HG03558 (cell line): Measurements from ENCODE around the gene PDP2.
A peak's percentile ranks its signal among the peaks of the same experiment; 100 is the strongest.

Experiments used
- ATAC-seq: cut with Tn5 transposase; IDR thresholded peaks from one replicate; pipeline ENCODE4 v1.9.1; 2021; ENCODE audit warnings: moderate number of reproducible peaks; ENCODE audit not compliant: unreplicated experiment; ENCODE audit errors: extremely low read depth

Gene PDP2

DNA sequence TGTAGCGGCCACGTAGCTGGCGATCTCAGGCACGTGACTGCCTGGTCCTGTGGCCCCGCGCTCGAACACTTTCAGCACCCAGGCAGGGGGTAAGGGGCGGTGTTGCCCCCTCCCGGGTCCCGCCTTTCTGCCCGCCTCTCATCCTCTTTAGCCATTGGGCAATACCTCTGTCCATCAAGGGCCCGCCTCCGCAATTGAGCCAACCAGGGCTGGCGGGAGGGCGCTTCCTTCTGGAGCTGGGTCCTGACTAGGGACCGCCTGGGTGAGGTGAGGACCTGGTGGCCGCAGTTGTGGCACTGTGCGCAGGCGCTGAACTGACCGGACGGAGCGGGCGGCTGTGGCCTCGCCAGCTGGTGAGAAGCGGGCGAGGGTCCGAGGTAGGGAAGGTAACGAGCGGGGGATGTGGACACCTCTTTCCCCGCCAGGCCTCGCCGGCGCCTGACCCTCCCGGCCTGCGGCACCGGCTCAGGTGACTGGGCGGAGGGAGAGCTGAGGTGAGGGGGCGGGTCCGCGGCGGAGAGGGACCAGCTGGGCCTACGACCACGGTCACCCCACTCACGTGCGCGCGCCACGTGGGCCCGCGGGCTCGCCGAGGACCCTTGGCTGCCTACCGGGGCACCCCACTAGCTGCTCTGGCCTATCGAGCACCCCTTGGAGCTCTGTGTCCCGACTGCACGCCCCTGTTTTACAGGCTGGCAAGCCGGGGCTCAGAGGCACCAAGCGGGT is at the start of gene PDP2:
Gene PDP2 (plus strand): TSS at position 228 of the 726 bp plus-strand sequence. CDS start 3,770 bp downstream, outside the sequence.
- ATAC-seq: peak; percentile 78

- no peak for ATAC-seq
These were observed 48.1 kb upstream of the PDP2 start for GRCh38 chr16:66832190-66832589.

- no peak for ATAC-seq
These were observed 47.5 kb upstream of the PDP2 start for GRCh38 chr16:66832661-66833305.

GRCh38 chr16:66834746-66835145 is 45.6 kb upstream of the PDP2 start:
- no peak for ATAC-seq

DNA sequence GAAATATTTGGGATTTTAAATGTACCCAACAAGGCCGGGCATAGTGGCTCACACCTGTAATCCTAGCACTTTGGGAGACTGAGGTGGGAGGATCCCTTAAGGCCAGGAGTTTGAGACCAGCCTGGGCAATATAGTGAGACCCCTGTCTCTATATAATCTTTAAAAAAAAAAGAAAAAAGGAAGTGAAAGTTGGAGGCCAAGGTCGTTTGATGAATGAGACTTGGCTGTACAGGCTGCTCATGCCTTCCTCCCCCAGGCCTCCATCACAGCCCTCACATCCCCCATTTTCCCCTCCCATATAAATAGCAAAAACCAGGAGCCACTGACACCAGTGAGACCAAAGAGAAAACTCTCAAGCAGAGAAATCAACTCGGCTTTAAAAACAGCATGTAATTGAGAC is 39.4 kb upstream of the PDP2 start:
- ATAC-seq: no peak

- ATAC-seq: no peak
These were observed 38.9 kb upstream of the PDP2 start for GRCh38 chr16:66841366-66841765.

DNA sequence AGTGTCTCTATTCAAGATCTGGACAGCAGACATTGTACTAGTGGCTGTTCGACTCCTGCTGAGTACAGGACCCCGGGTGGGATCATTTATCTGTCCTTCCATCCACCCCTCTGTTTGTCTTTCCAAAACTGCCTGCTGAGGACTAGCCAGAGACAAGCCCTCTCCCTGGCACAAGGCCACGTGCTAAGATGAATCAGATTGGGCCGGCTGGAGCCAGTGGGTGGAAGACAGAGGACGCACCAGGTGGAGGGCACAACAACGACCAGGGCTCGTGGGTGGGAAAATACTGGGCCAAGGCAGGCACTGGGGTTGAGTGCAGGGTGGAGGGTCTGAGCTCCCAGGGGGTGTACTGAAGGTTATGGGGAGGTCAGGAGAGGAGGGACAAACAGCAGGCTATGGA is 37.5 kb upstream of the PDP2 start:
- ATAC-seq: no peak

DNA sequence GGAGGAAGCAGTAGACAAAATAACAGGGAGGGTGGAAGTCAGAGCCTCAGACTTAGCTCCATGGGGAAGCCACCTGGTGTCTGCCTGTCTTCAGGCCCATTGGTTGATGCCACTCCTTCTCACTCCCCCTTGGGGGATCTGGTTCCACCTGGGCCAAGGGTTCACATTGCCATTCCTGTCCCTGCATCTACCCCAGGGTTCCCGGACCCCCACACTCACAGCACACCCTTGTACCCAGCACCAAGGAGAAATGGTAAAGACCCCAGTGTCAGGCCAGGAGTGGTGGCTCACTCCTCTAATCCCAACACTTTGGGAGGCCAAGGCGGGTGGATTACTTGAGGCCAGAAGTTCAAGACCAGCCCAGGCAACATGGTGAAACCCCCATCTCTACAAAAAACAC is 37.1 kb upstream of the PDP2 start:
- ATAC-seq: no peak

DNA sequence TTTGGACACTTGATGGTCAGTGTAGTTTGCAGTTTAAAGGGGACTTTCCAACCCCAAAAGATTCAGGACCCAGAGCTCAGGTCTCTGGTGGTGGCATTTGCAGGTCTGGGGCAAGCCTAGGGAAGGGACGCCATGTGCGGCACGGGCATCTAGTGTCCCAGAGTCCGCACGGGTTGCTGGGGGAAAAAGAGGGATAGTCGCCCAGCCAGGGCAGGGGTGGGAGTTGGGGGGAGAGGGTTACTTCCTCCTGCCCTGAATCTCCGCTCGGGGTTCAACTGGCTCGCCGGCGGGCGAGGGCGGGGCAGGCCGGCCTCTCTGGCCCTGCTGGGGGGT is 36.3 kb upstream of the PDP2 start:
- ATAC-seq: no peak

DNA sequence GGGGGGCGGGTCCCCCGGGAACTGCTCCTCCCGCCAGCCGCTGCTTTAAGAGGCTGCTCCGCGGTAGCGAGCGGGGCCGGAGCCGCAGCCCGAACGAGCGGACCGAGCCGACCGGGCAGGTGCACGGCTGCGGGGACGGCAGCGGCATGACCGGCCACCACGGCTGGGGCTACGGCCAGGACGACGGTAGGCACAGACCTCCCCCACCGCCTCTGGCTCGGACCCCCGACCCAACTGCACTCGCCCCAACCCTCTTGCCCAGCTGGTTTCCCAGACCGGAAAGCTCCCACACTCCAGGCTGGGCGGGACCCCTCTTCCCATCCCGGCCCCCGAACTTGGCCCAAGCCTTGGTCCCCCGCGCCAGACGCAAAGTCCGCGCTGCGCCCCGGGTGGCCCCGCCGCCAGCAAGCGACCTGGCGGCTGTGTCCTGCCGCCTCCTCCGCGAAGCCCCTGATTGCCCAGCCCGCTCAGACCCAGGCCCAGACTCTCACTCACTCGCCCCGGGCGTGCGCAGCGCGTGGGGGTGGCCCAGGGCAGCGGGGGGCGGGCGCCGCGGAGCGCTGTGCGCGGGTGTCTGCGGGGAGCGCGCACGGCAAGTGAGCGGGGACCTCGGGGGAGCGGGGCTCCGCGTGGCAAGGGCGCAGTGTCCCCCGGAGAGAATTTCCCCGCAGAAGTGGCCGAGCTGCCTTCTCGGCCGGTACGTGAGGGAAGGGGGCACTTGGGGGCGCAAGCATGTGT is 35.8 kb upstream of the PDP2 start, which contains the start of gene CA7:
Gene CA7 (plus strand): TSS at position 73 of the 738 bp plus-strand sequence. CDS start 74 bp downstream, at position 147.
- ATAC-seq: no peak

DNA sequence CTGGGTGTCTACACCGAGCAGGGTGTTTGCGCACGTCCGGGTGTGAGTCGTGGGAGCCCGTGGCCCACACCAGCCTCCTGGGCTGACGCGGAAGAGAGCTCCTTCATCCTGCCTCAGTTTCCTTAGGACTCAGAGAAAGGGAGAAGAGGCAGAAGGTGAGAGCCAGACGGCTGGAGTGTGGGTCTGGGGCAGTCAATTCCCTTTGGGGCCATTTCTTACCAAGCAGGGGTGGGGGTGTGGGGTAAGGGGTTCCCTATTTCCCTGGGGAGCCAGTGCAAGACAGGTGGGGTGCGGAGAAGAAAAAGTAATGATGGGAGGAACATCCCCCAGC is 35.3 kb upstream of the PDP2 start:
- ATAC-seq: no peak

GRCh38 chr16:66845791-66846221 is 34.5 kb upstream of the PDP2 start:
- ATAC-seq: no peak

GRCh38 chr16:66846266-66846665 is 34.0 kb upstream of the PDP2 start:
- ATAC-seq: no peak

DNA sequence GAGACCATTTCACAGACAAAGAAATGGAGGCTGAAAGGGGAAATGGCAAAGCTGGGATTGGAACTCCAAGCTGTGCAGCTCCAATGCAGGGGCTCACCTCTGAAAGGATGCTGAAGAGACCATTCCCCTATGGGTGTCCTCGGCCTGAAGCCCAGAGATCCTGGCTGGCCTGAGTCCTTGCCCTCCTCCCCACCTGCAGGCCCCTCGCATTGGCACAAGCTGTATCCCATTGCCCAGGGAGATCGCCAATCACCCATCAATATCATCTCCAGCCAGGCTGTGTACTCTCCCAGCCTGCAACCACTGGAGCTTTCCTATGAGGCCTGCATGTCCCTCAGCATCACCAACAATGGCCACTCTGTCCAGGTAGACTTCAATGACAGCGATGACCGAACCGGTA is 33.5 kb upstream of the PDP2 start:
- no peak for ATAC-seq

- ATAC-seq: no peak
These were observed 32.7 kb upstream of the PDP2 start for GRCh38 chr16:66847533-66848067.

DNA sequence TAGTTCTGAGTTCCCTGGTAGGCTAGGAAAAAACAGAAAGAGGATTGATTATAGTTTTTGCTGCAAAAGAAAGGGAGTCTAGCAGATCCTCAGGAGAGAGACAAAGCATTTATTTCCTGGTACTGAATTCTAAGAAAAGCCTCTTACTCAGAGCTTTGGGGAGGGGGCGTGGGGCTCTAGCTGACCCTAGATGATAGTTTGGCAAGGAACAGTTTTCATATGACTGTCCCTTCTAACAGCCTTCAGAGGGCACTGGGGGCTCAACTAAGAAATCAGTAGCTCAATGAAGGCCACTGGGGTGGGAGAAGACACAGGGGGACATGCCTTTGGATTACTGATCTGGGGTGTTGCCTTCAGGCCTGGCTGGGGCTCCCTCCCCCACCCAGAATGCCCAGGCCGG is 32.1 kb upstream of the PDP2 start:
- ATAC-seq: no peak

DNA sequence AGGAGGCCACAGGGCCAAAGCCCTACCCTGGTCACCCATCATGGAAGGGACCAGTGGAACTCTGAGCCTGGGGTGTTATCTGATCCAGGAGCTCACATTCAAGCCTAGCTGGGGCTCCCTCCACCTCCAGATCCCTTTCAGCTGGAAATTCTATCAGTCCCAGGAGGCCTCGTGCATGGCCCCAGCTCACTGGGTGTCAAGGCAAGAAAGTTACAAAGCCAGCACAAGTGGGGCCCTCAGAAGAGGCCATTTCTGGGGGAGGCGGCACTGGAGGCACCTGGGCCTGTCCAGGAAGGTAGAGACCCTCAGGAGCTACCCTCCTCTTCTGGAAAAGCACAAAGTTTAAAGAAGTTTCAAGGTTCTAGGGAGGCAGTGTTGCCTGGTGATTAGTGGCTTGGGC is 31.3 kb upstream of the PDP2 start:
- no peak for ATAC-seq

GRCh38 chr16:66849549-66849948 is 30.8 kb upstream of the PDP2 start:
- no peak for ATAC-seq

- no peak for ATAC-seq
These were observed 30.1 kb upstream of the PDP2 start for GRCh38 chr16:66850115-66850815.

DNA sequence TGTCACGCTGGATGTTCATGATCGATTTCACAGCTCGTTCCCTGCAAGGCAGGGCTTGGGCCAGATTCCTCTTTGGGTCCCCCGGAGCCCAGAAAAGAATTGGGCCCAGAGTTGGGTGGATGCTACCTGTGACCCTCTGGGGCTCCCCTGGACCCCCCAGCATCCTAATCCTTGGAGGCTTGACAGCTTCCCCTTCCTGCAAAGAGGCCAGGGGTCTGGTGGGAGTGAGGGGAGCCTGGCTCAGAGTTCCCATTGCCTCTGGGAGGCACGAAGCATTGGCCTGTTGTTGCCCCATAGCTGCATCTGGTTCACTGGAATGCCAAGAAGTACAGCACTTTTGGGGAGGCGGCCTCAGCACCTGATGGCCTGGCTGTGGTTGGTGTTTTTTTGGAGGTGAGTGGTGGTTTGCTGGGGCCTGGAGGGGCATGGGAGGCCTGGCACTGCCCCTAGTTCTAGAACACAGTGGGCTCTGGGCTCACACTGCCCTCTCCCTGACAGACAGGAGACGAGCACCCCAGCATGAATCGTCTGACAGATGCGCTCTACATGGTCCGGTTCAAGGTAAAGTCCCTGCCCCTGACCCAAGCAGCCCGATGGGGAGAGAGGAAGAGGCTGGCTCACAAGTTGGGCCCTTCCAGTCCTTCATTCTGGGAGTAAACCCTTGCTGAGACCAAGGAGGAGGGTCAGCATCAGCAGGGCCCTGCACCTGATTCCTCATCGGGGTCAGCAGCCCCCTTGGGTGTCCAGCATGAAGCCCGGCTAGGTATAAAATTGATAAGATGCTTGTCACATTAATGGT is 28.9 kb upstream of the PDP2 start:
- ATAC-seq: no peak
